Measurements from ENCODE around the gene GALNT18. TPM values are rescaled to one million over a fixed set of nuclear protein-coding genes. Genes with fewer than 3 reads are reported as not detected.

GALNT18 gene
- total and polyA plus RNA-seq, 2 of the 4 experiments (the other 2 are of a cell fraction): 9.5 to 11.3 TPM

DNA sequence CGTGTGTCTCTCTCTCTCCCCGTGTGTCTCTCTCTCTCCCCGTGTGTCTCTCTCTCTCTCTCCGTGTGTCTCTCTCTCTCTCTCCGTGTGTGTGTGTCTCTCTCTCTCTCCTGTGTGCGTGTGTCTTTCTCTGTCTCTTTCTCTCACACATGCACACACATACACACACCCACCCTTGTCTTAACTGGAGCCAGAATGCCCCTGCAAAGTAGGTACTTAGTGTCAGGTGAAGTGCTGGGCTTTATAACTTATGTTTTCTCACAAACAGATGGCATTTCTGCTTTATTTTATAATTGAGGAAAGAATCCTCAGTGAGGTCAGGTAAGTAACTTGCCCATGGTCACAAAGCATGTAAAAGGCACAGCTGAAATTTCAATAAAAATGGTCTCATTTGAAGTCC, 374.7 kb downstream of the GALNT18 start:
- H3K4ac ChIP-seq (ENCODE audit: low read depth, low read length): no peak overlapping the region
- no peak overlapping the region for H2BK20ac ChIP-seq (ENCODE audit: low read depth, low read length)
- peaks cover 24% of the 10 kb centered on the region for H3K27me3 ChIP-seq (ENCODE audit: control insufficient read depth, insufficient read depth, low read length)
- H4K20me1 ChIP-seq (ENCODE audit: insufficient read depth, low read length): no peaks in the 10 kb centered on the region
- H3K4me1 ChIP-seq (ENCODE audit: control insufficient read depth, insufficient read depth, low read length): no peaks in the 10 kb centered on the region
- no peaks in the 10 kb centered on the region for H3K9me3 ChIP-seq (ENCODE audit: control insufficient read depth, insufficient read depth, low read length)
- no peak overlapping the region for H3K4me2 ChIP-seq (ENCODE audit: low read depth, low read length)
- no peak for TF ChIP-seq RAD21 (IDR thresholded peaks at IDR 0.05; ENCODE audit: low read length)
- TF ChIP-seq MAFK (IDR thresholded peaks at IDR 0.05; ENCODE audit: low read depth, low read length): no peak
- TF ChIP-seq RFX5 (IDR thresholded peaks at IDR 0.05; ENCODE audit: low read depth, low read length): no peak
- no peak for TF ChIP-seq CHD1 (IDR thresholded peaks at IDR 0.05; ENCODE audit: low read depth, low read length)
- TF ChIP-seq, protein P1, sequence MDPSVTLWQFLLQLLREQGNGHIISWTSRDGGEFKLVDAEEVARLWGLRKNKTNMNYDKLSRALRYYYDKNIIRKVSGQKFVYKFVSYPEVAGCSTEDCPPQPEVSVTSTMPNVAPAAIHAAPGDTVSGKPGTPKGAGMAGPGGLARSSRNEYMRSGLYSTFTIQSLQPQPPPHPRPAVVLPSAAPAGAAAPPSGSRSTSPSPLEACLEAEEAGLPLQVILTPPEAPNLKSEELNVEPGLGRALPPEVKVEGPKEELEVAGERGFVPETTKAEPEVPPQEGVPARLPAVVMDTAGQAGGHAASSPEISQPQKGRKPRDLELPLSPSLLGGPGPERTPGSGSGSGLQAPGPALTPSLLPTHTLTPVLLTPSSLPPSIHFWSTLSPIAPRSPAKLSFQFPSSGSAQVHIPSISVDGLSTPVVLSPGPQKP (IDR thresholded peaks at IDR 0.05; ENCODE audit: borderline replicate concordance, low read depth, low read length): no peak
- no peak for TF ChIP-seq BHLHE40 (IDR thresholded peaks at IDR 0.05; ENCODE audit: low read depth, low read length)
- TF ChIP-seq RCOR1 (IDR thresholded peaks at IDR 0.05; ENCODE audit: insufficient replicate concordance, low read length): no peak
- TF ChIP-seq SMC3 (IDR thresholded peaks at IDR 0.05; ENCODE audit: low read depth, low read length): no peak
- TF ChIP-seq MAZ (IDR thresholded peaks at IDR 0.05; ENCODE audit: borderline replicate concordance, low read depth, low read length): no peak
- TF ChIP-seq, protein P2, sequence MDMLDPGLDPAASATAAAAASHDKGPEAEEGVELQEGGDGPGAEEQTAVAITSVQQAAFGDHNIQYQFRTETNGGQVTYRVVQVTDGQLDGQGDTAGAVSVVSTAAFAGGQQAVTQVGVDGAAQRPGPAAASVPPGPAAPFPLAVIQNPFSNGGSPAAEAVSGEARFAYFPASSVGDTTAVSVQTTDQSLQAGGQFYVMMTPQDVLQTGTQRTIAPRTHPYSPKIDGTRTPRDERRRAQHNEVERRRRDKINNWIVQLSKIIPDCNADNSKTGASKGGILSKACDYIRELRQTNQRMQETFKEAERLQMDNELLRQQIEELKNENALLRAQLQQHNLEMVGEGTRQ (IDR thresholded peaks at IDR 0.05; ENCODE audit: low read depth, low read length): no peak
- TF ChIP-seq, protein P3, sequence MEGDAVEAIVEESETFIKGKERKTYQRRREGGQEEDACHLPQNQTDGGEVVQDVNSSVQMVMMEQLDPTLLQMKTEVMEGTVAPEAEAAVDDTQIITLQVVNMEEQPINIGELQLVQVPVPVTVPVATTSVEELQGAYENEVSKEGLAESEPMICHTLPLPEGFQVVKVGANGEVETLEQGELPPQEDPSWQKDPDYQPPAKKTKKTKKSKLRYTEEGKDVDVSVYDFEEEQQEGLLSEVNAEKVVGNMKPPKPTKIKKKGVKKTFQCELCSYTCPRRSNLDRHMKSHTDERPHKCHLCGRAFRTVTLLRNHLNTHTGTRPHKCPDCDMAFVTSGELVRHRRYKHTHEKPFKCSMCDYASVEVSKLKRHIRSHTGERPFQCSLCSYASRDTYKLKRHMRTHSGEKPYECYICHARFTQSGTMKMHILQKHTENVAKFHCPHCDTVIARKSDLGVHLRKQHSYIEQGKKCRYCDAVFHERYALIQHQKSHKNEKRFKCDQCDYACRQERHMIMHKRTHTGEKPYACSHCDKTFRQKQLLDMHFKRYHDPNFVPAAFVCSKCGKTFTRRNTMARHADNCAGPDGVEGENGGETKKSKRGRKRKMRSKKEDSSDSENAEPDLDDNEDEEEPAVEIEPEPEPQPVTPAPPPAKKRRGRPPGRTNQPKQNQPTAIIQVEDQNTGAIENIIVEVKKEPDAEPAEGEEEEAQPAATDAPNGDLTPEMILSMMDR (conservative IDR thresholded peaks at IDR 0.05; ENCODE audit: low read depth, low read length): no peak
- no peak for TF ChIP-seq MXI1 (IDR thresholded peaks at IDR 0.05; ENCODE audit: borderline replicate concordance, low read depth, low read length)
- no peak for TF ChIP-seq FOS (IDR thresholded peaks at IDR 0.05; ENCODE audit: low read depth, low read length)
- no peak for TF ChIP-seq NFE2L2 (IDR thresholded peaks at IDR 0.05; ENCODE audit: low read depth, low read length)
- no peak for TF ChIP-seq CEBPB (IDR thresholded peaks at IDR 0.05; ENCODE audit: low read depth, low read length)
- no peak overlapping the region for H3K18ac ChIP-seq (ENCODE audit: low read depth, low read length)
- H3K56ac ChIP-seq (ENCODE audit: extremely low read depth, insufficient read depth, low read length): no peak overlapping the region
- no peak overlapping the region for H2BK120ac ChIP-seq (ENCODE audit: low read depth, low read length)
- no CpG with 5 or more reads among the region's 6 CpGs for WGBS, 2 experiments (ENCODE audit: extremely low coverage in 2 of 2, insufficient read length in 1 of 2)
- no peak overlapping the region for H2BK5ac ChIP-seq (ENCODE audit: low read depth, low read length, poor library complexity, severe bottlenecking)
- no peaks in the 10 kb centered on the region for H3K79me1 ChIP-seq (ENCODE audit: low read depth in 1 of 2, low read length in 2 of 2)
- no peak overlapping the region for H4K91ac ChIP-seq (ENCODE audit: insufficient read depth, low read depth, low read length)
- no peak overlapping the region for H2BK15ac ChIP-seq (ENCODE audit: low read depth, low read length)
- H3K36me3 ChIP-seq (ENCODE audit: control insufficient read depth, insufficient read depth, low read length): no peaks in the 10 kb centered on the region
- dilution Hi-C loops (cut with HindIII; ENCODE audit: low sequenced_read_pairs, unreplicated experiment): no loop called here
- in situ Hi-C loops (cut with MboI; ENCODE audit: low sequenced_read_pairs): no loop called here
- no peak overlapping the region for H3K9ac ChIP-seq (ENCODE audit: low read depth, low read length)
- no peak overlapping the region for H2AK9ac ChIP-seq (replicated peaks; ENCODE audit: low read depth, low read length, poor library complexity)
- BruUV-seq (replicated peaks): no TSS peak
- no peak overlapping the region for H4K5ac ChIP-seq (ENCODE audit: low read depth, low read length)
- no peak overlapping the region for H3K14ac ChIP-seq (replicated peaks; ENCODE audit: low read depth, low read length)
- no peak overlapping the region for H4K8ac ChIP-seq (ENCODE audit: low read depth in 2 of 2, low read length in 2 of 2)
- no peak overlapping the region for H3K4me3 ChIP-seq (ENCODE audit: insufficient read depth, low read depth, low read length)
- POLR2A ChIA-PET (ENCODE audit: unreplicated experiment): no interaction called here
- DNase-seq: no peak
- H2AK5ac ChIP-seq (ENCODE audit: low read depth, low read length): no peak overlapping the region
- CTCF ChIA-PET: no interaction called here
- no peak for ATAC-seq (ENCODE audit: low read depth)
- intact Hi-C loops (cut with micrococcal nuclease): no loop called here
- H2AFZ ChIP-seq (replicated peaks; ENCODE audit: low read length, poor library complexity): no peak overlapping the region
- no peak overlapping the region for H3K27ac ChIP-seq (ENCODE audit: insufficient read depth, low read length)
- H3K23ac ChIP-seq (ENCODE audit: low read depth, low read length): no peak overlapping the region
- H3K9me1 ChIP-seq (ENCODE audit: insufficient read depth, low read length): no peaks in the 10 kb centered on the region

Measured in IMR-90 (cell line).